Upper lobe of left lung (tissue), 4 donors: ENCODE measurements around the gene FGF1.
A peak's percentile ranks its signal among the peaks of the same experiment; 100 is the strongest.

Source experiments
- POLR2A ChIP-seq, 4 donors: fragments of 450-650 bp; IDR thresholded peaks; one replicate each; pipeline ENCODE4 v1.5.1; 2016 to 2017; ENCODE audit warnings: antibody characterized with exemption in 4 of 4, mild to moderate bottlenecking in 2 of 4
- POLR2AphosphoS5 ChIP-seq, 2 donors: sonication (generic); formaldehyde crosslinking; IDR thresholded peaks; one replicate each; pipeline ENCODE4 v1.5.1; 2017; ENCODE audit warnings: antibody characterized with exemption in 2 of 2
- TF ChIP-seq, protein P1 (sequence below), 6 experiments: fragments of 450-650 bp in 4 of 6; fragments of 200-600 bp in 2 of 6; sonication (generic) in 2 of 6; IDR thresholded peaks; one replicate each; pipeline ENCODE4 v1.5.1; 2016 to 2019; ENCODE audit warnings: antibody characterized with exemption in 6 of 6

DNA sequence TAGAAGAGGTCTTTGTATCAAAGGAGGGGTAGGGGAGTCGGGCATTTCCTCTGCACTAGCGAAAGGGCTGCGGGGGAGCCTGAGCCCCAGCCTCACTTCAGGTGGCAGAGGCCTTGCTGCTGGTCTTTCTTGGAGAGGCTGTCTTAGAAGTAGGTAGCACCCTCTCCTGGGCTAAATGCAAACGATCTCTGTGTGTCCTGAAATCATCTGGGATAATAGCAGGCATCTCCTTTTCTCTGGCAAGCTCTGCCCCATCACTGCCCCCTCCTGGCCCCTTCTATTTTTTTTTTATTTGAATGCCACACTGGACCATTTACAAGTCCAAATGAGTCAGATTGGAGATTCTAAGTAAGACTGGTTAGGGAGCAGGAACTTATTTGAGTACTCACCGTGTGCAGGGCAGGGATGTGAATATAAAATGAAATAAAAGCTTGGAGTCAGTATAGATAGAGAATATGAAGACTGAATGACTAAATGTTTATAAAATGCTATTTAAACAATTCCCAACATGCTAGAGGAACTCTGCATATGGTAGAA, 137.1 kb downstream of the FGF1 start:
- TF ChIP-seq, protein P1, sequence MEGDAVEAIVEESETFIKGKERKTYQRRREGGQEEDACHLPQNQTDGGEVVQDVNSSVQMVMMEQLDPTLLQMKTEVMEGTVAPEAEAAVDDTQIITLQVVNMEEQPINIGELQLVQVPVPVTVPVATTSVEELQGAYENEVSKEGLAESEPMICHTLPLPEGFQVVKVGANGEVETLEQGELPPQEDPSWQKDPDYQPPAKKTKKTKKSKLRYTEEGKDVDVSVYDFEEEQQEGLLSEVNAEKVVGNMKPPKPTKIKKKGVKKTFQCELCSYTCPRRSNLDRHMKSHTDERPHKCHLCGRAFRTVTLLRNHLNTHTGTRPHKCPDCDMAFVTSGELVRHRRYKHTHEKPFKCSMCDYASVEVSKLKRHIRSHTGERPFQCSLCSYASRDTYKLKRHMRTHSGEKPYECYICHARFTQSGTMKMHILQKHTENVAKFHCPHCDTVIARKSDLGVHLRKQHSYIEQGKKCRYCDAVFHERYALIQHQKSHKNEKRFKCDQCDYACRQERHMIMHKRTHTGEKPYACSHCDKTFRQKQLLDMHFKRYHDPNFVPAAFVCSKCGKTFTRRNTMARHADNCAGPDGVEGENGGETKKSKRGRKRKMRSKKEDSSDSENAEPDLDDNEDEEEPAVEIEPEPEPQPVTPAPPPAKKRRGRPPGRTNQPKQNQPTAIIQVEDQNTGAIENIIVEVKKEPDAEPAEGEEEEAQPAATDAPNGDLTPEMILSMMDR (IDR thresholded peaks at IDR 0.05): peak; percentile 58 to 85 (median 74)
- TF ChIP-seq POLR2AphosphoS5 (IDR thresholded peaks at IDR 0.05) (peak in 1 of 2 donors; percentile 12), POLR2A (IDR thresholded peaks at IDR 0.05) (no peak)
